Astrocyte (in vitro differentiated cells and primary cell): Measurements from ENCODE around the gene CHAF1A. TPM values are rescaled to one million over a fixed set of nuclear protein-coding genes. Genes with fewer than 3 reads are reported as not detected.

Source experiments
- DNase-seq: peaks from one replicate; pipeline ENCODE4 v3.0.0-alpha.2; 2010; ENCODE audit warnings: low read depth
- FAIRE-seq: peaks from 2 replicates; lab custom pipeline; 2011; peaks lifted over from hg19 to GRCh38; lab: Jason Lieb, UNC
- H2AFZ ChIP-seq: 2 replicates; pipeline ENCODE4 v1.6.0; 2012; ENCODE audit warnings: low read depth, low read length, inconsistent platforms
- H3K27ac ChIP-seq: 2 replicates; pipeline ENCODE4 v1.5.1; 2011; ENCODE audit warnings: low read depth, low read length, inconsistent platforms
- H3K27me3 ChIP-seq: 2 replicates; pipeline ENCODE4 v1.6.0; 2011; ENCODE audit warnings: low read length, inconsistent platforms; ENCODE audit not compliant: insufficient read depth
- H3K36me3 ChIP-seq: 2 replicates; pipeline ENCODE4 v1.5.1; 2011; ENCODE audit warnings: low read length, inconsistent platforms; ENCODE audit not compliant: insufficient read depth
- H3K4me1 ChIP-seq: 2 replicates; pipeline ENCODE4 v1.5.1; 2011; ENCODE audit warnings: low read length, inconsistent platforms; ENCODE audit not compliant: insufficient read depth
- H3K4me2 ChIP-seq: 2 replicates; pipeline ENCODE4 v1.6.0; 2012; ENCODE audit warnings: low read length, inconsistent platforms
- H3K4me3 ChIP-seq: 2 replicates; pipeline ENCODE4 v1.5.1; 2011; ENCODE audit warnings: low read depth, mild to moderate bottlenecking, low read length, inconsistent platforms; ENCODE audit not compliant: insufficient read depth
- H3K79me2 ChIP-seq: 2 replicates; pipeline ENCODE4 v1.6.0; 2012; ENCODE audit warnings: mild to moderate bottlenecking, low read length, inconsistent platforms; ENCODE audit not compliant: insufficient read depth
- H3K9ac ChIP-seq: 2 replicates; pipeline ENCODE4 v1.6.0; 2012; ENCODE audit warnings: mild to moderate bottlenecking, low read length, inconsistent platforms
- H3K9me3 ChIP-seq: 2 replicates; pipeline ENCODE4 v1.5.1; 2012; ENCODE audit warnings: low read depth, mild to moderate bottlenecking, low read length, inconsistent platforms; ENCODE audit not compliant: insufficient read depth
- H4K20me1 ChIP-seq: 2 replicates; pipeline ENCODE4 v1.6.0; 2012; ENCODE audit warnings: low read length, inconsistent platforms; ENCODE audit not compliant: insufficient read depth
- H3K27ac Mint-ChIP-seq: one replicate; pipeline ENCODE4 v1.8.0; 2021; ENCODE audit warnings: mild to moderate bottlenecking, mixed read lengths; ENCODE audit not compliant: unreplicated experiment
- H3K27me3 Mint-ChIP-seq: one replicate; pipeline ENCODE4 v1.8.0; 2021; ENCODE audit warnings: low read depth, mixed read lengths; ENCODE audit not compliant: unreplicated experiment
- H3K36me3 Mint-ChIP-seq: one replicate; pipeline ENCODE4 v1.8.0; 2021; ENCODE audit warnings: low read depth, mixed read lengths; ENCODE audit not compliant: unreplicated experiment
- H3K4me1 Mint-ChIP-seq: one replicate; pipeline ENCODE4 v1.8.0; 2021; ENCODE audit warnings: low read depth, mixed read lengths; ENCODE audit not compliant: unreplicated experiment
- H3K4me3 Mint-ChIP-seq: one replicate; pipeline ENCODE4 v1.8.0; 2021; ENCODE audit warnings: mild to moderate bottlenecking, moderate library complexity, mixed read lengths; ENCODE audit not compliant: unreplicated experiment
- H3K9me3 Mint-ChIP-seq: one replicate; pipeline ENCODE4 v1.8.0; 2021; ENCODE audit warnings: mild to moderate bottlenecking, mixed read lengths; ENCODE audit not compliant: unreplicated experiment
- EZH2 ChIP-seq: IDR thresholded peaks from 2 replicates; pipeline ENCODE4 v1.6.1; 2012; ENCODE audit warnings: mild to moderate bottlenecking, low read length, inconsistent platforms; ENCODE audit not compliant: insufficient read depth
- total RNA-seq: library from RNA; stranded (reverse); gene quantifications from 2 replicates; pipeline ENCODE4 v1.2.1, GENCODE V29; 2021
- TF ChIP-seq, protein P1 (sequence below): IDR thresholded peaks from 2 replicates; pipeline ENCODE4 v1.5.1; 2011; ENCODE audit warnings: low read depth, mild to moderate bottlenecking, inconsistent platforms, low read length, moderate library complexity; ENCODE audit not compliant: insufficient read depth

CHAF1A gene
- total RNA-seq, 1 donor from 2014 or later: 8.5 TPM

DNA sequence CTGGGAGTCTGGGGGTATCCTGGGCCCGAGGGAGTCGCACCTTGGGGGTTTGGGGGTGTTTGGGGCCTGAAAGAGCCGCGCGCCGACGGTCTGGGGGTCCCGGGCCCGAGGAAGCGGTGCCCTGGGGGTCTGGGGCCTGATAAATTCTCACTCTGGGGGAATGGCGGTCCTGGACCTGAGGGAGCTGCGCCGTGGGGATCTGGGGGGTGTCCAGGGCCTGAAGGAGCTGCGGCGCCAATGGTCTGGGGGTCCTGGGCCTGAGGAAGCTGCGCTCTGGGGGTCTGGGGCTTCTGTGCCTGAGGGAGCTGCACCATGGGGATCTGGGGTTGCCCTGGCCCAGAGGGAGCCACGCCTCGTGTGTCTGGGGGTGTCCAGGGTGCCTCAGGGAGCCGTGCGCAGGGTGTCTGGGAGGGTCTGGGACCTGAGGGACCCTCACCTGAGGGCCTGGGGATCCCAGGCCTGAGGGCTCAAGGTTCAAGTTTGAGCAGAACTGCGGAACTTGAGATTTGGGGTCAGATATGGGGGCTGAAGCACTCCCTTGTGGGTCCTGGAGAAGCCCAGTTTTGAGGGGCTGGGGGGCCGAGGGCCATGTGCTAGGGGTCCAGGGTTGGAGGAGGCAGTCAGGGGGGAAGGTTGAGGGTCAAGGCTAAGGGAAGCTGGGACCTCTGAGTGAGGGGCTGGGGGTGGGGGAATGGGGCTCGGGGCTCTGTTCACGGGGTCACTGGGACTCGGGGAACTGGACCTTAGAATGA, 70.7 kb downstream of the CHAF1A start:
- Mint-ChIP-seq H3K4me3 (peak overlapping the region; percentile 88), H3K36me3 (peaks cover 1% of the 10 kb centered on the region), H3K27me3 (no peaks in the 10 kb centered on the region), H3K9me3 (no peaks in the 10 kb centered on the region), H3K4me1 (peaks cover 3% of the 10 kb centered on the region), H3K27ac (no peak overlapping the region)
- FAIRE-seq (no peak), DNase-seq (no peak)
- Histone ChIP-seq H3K4me2 (peak overlapping the region; percentile 94), H3K79me2 (peaks cover 47% of the 10 kb centered on the region), H3K27ac (peak overlapping the region; percentile 38), H3K27me3 (no peaks in the 10 kb centered on the region), H3K9me3 (no peaks in the 10 kb centered on the region), H2AFZ (no peak overlapping the region), H3K36me3 (peaks cover 4% of the 10 kb centered on the region), H3K9ac (peak overlapping the region; percentile 84), H4K20me1 (peaks cover 21% of the 10 kb centered on the region), H3K4me3 (peak overlapping the region; percentile 74), H3K4me1 (peaks cover 13% of the 10 kb centered on the region)
- no peak for TF ChIP-seq EZH2
- TF ChIP-seq, protein P1, sequence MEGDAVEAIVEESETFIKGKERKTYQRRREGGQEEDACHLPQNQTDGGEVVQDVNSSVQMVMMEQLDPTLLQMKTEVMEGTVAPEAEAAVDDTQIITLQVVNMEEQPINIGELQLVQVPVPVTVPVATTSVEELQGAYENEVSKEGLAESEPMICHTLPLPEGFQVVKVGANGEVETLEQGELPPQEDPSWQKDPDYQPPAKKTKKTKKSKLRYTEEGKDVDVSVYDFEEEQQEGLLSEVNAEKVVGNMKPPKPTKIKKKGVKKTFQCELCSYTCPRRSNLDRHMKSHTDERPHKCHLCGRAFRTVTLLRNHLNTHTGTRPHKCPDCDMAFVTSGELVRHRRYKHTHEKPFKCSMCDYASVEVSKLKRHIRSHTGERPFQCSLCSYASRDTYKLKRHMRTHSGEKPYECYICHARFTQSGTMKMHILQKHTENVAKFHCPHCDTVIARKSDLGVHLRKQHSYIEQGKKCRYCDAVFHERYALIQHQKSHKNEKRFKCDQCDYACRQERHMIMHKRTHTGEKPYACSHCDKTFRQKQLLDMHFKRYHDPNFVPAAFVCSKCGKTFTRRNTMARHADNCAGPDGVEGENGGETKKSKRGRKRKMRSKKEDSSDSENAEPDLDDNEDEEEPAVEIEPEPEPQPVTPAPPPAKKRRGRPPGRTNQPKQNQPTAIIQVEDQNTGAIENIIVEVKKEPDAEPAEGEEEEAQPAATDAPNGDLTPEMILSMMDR: no peak

DNA sequence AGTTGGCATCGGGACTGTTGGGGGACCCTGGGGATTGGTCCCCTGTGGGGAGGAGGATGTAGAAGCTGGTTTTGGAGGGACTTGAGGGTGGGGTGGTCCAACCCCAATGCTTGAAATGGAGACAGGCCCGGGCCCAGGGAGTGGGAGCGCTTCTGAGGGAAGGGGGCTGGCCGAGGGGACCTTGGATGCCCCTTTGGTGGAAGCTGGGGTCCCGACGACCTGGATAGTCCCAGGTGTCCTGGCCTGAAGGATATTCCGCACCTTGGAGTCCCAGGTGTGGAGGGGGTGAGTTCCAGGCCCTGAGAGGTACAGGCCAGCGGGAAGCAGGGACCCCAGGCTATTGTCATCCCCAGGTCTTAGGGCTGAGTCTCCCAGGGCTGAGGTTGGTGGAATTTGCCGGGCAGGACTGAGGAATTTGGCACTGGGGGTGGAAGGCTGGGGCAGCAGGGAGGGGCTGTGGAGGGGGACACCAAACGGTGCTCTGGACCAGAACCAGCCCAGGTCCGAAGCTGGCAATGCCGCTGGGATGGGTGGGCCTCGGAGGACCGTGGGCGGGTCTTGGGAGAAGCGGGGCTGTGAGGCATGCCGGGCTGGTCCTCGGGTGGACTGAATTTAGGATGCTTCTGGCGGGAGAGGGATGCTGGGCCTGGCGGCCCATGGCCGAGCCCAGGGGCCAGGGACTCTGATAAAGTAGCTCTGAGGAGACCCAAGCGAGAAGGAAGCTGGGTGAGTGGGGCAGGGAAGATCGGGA, 71.5 kb downstream of the CHAF1A start:
- FAIRE-seq (no peak), DNase-seq (no peak)
- H3K36me3 ChIP-seq: peaks cover 4% of the 10 kb centered on the region
- H3K9me3 ChIP-seq: no peaks in the 10 kb centered on the region
- H3K4me2 ChIP-seq: peak overlapping the region; percentile 94
- Mint-ChIP-seq H3K4me1 (peaks cover 3% of the 10 kb centered on the region), H3K27ac (peak overlapping the region; percentile 87), H3K27me3 (no peaks in the 10 kb centered on the region), H3K4me3 (peak overlapping the region; percentile 88), H3K9me3 (no peaks in the 10 kb centered on the region), H3K36me3 (peaks cover 1% of the 10 kb centered on the region)
- H3K4me3 ChIP-seq: peak overlapping the region; percentile 55
- H3K9ac ChIP-seq: peak overlapping the region; percentile 84
- TF ChIP-seq EZH2: no peak
- TF ChIP-seq, protein P1: no peak
- peak overlapping the region; percentile 37 for H3K27ac ChIP-seq
- peak overlapping the region; percentile 72 for H2AFZ ChIP-seq
- peaks cover 13% of the 10 kb centered on the region for H3K4me1 ChIP-seq
- H4K20me1 ChIP-seq: peaks cover 21% of the 10 kb centered on the region
- H3K27me3 ChIP-seq: no peaks in the 10 kb centered on the region
- peaks cover 47% of the 10 kb centered on the region for H3K79me2 ChIP-seq
